NCI-H128 (cell line): ENCODE results near the gene ASTN2.

Experiments
- DNase-seq: peaks from one replicate; lab custom pipeline; 2025; ENCODE audit not compliant: unreplicated experiment; lab: John Stamatoyannopoulos, UW

The ASTN2 gene

DNA sequence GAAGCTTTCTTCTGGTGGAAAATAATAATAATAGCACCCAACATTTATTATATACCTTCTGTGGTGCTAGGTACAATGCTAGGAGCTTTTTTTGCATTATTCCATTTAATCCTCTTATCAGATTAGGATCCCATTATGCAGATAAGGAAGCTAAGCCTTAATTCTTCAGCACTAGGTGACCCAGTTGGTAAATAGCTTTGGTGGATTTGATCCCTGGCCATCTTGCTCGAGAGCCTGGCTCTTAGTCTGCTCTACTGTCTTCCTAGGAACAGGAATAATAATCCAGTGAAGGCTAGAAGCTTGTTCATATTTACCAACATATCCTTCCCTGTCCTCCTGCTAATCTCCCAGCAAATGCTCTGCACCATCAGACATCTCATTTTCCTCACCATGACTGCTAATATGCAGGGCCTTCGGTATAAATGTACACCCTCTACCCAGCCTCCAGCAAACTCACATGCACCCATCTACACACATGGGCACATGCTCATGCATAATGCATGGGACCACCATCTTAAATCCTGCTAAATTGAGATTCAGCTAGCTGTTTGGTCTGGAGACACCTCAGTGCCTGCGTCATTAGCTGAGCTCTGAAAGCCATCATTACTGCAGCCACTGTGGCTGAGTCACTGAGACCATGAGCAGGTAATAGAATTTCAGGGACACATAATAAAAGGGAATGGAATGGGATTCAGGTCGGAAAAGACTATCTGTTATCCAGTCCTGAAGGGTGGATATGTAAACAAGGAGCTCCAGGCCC is 640.3 kb downstream of the ASTN2 start:
- no peak for DNase-seq

DNA sequence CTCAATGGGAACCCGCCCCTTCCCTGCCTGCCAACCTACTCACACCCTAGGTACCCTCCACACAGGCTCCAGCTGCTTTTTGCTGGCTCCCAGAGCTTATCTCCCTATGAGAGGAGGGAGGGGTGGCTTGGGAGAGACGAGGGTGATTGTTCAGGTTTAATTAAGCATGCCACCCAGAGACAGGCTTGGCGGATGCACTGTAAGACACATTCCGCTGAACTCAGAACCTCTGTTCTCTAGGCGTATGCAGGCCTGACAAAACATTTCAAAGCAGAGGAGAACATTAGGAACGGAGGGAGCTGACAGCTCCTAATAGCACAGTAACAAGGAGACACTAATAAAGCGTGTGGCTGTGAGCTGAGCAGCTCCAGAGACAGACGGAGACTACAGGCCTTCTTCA is 647.6 kb downstream of the ASTN2 start:
- no peak for DNase-seq

DNA sequence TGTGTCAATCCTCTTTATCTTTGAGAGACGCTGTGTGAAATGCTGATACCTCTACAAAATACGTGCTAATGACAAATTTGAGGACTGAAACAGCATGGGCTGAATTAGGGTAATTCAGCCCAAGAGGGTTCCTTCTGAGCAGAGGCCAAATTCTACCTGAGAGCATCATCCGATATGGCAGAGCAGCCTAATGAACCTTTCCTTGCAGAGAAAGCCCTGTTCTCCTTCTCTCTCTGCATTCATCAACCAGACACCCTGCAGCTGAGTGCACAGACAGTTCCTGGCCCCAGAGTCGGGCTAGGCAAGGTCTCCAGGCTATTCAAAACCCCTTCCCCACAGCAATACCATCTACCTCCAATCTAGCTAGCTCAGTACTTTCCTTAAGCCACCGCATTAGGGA is 649.8 kb downstream of the ASTN2 start:
- DNase-seq = peak; percentile 6

DNA sequence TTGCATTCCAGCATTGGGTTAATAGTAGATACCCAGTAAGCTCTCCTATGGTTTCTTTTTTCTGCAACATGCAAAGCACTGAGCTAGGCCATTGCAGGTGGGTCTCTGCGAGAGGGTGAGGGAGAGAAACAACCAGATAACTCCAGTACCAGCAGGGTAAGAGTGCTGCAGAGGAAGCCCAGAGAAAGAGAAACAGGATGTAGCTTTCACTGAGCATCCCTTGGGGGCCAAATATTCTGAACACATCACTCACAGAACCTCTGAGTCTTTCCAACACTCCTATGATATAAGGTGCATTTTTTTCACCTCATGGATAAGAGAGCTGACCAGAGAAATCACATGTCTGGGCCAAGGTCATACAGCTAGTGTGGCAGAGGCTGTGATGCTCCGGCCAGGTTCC is 651.1 kb downstream of the ASTN2 start:
- DNase-seq = no peak

DNA sequence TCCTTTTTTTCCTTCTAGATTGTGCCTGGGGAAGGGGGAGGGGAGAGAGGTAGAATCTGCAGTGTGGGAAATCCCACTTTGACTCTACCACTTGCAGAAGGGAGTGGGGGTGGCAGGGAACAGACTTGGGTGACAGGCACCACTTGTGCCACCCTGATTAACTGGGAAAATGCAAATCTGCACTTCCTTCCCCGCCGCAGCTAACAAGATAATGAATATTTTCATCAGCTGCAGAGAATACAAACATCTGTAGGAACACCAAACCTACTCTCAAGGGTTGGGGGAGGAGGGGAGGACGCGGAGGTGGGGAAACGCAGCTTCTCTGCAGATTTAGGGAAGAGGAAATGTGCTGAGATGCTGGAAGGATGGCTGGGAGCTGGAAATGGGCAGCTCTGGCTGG is 654.2 kb downstream of the ASTN2 start:
- no peak for DNase-seq

DNA sequence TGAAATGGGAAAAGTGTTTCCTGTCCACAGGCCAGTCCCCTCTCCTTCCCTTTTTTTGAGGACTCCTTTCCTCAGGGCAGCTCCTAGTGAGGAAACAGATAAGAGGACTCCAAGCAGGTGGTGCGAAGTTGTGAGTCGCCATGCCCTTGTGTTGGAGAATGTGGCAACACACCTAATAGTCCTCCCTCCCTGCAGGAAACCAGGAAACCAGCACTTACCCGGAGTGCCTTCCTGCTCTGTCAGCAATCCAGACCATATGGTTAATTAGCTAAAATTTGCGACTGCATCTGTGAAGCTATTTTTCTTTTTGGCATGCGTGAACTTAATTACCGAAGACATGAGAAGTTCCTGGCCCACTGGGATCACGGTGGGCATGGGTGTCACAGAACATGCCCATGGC is 657.8 kb downstream of the ASTN2 start:
- DNase-seq = no peak

DNA sequence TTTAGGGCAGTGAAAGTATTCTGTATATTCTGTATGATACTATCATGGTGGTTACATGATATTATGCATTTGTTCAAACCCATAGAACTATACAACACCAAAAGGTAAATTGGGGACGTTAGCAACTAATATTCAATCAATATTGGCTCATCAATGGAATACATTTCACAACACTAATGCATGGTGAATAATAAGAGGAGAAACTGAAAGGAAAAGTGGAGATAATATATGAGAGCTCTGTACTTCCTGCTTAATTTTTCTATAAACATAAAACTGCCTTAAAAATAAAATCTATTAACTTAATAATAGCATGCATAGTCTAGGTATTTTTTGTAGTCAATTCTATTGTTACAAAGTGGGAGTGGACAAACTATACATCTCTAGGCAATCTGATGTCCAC is 661.5 kb downstream of the ASTN2 start:
- no peak for DNase-seq

DNA sequence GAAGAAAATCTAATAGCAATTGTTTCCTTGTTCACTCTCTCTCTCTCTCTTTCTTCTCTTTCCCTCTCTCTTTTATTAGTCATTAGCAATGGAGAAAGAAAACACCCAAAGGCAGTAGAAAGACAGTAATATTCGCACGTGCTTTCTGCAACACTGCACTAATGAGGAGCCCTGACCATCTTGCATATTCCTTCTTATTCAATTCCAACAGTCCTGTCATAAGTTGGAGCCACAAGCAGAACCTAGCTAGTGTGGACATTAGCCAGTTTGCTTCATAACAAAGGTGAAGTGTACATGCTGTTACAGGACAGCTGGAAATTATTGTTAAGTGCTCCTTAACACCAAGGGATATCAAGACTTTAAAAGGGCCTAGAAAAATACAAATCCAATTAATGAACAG is 664.3 kb downstream of the ASTN2 start:
- DNase-seq = no peak

DNA sequence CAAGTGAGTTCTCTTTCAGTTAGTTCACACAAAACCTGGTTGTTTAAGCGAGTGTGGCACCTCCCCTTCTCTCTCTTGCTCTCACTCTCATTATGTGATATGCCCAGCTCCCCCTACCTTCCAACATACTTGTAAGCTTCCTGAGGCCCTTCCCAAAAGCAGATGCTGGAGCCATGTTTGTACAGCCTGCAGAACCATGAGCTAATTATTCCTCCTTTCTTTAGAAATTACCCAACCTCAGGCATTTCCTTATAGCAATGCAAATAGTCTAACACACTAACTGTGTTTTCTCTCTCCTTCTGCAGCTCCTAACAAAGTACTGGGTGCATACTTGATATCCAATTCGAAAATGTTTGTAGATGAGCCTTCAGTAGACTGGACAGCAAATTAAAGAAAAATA is 665.1 kb downstream of the ASTN2 start:
- no peak for DNase-seq

DNA sequence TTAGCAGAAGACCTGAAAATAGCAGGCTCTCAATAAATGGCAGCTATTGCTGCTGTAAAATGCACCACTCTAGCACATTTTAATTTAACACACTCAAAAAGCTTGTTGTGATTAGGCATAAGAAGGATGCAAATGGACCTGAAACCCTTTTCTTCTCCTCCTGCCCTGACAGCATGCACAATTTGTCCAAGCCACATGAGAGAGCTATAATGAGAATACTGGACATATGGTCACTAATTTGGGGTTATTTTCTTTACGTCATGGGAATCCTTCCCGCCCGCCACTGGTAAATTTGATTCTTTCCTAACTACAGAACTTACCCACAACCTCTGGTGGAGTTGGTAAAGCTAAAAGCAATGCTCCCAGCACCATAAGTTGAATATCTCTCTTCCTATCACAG is 665.7 kb downstream of the ASTN2 start:
- DNase-seq = no peak

DNA sequence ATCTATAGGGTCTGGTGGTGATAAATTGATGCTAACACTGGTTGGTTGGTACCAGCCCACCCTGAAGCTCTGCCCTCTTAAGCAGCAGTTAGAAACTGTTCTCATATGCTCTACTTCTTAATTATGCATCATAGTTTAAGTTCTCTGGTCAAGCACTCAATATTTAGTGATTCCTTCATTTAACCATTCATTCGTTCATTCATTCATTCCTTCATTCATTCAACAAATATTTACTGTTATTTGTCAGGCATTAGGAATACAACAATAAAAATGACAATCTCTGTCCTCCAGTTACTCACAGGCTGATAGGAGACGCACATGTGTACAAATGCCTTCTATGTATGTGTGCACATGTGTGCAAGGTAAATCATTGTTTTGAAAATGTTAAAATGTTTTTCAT is 673.1 kb downstream of the ASTN2 start:
- DNase-seq = no peak

DNA sequence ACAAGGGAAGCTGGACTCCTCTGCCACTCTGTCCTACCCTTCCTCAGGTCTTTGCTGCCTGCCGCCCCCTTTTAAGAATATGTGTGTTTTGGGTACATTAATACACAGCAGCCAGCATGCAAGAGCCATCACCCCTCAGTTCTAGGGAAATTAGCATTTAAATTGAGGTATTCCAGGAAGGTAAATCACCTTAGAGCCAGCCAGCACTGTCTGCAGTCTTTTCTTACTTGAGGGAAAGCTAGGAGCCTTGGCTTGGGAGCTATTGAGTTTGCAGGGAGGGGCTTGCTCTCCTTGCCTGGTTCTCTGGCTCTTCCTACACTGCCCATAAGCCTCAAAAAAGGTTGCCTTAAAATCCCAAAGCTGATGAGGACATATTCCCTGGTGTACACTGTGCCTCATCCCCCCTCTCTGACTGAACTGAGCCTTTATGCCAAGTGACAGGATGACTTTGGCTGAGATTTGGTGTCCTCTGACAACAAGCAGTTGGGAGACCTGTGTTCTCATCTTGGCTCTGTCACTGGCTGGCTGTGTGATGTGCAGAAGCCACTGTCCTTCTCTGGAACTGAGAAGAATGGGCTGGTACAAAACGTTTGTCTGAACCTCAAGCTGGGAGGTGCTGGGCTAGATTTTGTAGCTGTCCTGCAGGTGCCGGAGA is 673.6 kb downstream of the ASTN2 start:
- DNase-seq = no peak

DNA sequence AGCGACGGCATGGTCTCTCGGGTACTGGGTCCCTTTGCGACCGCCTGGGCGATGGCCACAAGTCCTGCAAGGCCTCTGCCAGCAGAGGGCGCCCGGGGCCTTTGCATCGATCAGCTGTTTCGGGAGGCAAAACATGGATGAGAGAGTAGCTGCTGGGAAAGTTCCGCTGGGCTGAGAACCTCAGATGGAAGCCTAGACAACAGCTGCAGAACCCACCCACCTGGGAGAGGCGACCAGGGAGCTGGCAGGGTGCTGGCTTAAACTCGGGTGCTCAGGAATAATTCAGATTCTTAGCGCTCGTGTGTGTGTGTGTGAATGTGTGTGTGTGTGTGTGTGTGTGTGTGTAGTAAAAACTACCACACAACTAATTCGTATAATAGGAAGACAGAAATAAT is 677.7 kb downstream of the ASTN2 start:
- DNase-seq = peak; percentile 82

DNA sequence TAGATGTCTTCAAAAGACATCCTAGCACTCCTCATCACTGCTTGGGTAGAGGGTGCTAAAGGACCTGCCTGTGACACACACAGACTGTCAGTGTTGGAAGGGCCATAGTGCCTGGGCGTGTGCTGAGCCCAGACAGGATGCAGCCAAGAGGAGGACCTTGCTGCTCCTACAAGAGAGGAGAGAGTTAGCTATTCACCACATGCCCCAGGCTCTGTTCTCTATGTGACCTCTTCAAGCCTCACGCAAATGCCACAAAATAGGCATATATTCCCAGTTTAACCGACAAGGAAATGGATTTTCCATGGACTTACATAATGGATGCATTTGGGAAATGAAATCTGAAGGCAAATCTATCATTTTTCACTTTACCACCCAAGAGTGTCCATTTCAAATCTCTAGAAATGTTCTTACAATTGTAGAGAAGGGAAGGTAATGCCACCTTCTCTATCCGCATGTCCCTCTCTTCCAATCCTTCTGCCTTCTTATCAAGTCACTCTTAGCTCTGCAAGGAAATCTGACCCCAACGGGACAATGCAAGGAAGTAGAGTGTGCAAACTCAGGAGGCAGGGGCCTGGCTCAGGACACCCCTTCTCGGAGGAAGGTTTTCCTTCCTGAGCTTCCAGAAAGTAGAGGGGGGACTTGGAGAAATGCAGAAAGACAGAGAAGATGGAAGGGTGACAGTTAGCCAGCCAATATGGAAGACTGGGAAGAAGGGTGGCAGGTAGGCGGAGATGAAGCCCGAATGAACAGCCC is 678.3 kb downstream of the ASTN2 start:
- no peak for DNase-seq

DNA sequence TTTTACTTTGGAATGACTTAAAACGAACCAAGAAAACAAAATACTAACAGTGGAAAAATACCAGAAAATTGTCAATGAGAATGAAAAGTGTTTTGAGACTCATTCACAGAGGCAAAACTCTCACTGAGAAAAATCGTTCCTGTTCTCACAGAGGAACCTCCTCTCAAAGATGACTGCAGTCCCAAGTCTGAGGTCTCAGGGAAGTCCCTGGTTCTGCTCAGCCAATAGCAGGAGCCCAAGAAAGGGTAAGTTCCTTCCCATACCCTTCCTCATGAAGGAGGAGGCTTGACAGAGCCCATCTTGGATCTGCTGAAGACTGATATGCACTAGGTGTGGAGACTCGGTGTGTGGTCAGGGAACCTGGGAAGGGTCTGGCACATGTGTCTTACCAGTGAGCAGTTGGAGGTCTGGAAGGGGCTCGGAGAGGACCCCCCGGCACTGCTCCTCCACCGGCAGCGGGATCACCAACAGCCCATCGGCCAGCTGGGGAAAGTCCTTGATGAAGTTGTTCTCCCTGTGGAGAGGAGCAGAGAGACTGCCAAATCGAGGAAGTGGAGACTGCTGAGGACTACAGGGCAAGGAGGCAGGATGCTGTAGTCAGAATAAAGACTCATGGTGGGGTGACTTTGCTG is 681.7 kb downstream of the ASTN2 start:
- DNase-seq = no peak

DNA sequence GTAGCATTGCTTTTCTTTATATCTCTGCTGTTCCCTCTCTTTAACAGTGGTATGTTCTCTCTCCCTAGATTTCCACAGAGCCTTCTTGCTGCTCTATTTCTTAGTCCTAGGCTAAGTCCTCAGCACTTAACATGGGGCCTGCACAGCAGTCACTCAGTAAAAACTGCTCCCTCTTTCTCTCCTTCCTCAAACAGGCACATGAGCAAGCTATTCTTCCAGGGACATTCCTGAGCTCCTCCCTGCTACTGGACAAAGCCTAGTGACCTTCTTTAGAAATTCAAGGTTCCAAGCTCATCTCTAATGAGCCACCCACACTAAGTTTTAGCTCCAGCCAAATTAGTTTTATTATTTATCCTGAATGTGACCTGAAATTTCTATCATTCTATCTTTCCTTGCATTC is 688.3 kb downstream of the ASTN2 start:
- no peak for DNase-seq

DNA sequence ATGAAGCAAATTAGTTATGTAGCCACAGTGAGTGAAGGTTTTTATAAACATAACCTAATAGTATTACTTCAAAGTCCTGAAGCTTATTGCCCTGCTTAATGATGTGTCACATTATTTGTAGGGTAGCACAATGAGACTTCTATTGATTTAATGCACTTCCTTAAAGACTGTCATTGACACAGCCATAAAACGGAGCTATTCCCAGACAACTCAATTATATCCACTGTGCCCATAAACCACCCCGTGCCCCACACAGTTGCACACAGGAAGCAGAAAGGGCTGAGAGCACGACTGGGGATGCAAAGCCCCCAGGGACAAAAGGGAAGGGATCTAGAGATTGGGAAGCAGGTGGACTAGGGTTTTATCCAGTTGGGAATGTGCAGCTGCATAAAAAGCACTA is 690.7 kb downstream of the ASTN2 start:
- no peak for DNase-seq

DNA sequence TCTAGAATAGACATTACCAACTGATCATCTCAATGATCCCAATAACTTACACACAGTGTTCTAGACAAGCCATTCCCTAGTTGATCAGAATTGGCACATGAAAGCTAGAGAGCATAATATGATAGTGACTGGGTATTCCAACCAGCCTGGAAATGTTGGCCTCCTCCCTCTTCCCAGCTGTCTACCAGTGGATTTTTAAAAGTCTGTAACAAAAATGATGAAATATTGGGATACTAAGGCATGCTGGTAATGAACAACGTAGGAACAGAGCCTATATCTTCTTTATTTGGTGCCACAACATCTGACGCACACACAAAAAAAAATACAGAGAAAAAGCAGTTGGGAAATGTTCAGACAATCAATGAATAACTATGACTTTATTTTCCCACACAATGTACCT is 692.9 kb downstream of the ASTN2 start:
- DNase-seq = no peak

DNA sequence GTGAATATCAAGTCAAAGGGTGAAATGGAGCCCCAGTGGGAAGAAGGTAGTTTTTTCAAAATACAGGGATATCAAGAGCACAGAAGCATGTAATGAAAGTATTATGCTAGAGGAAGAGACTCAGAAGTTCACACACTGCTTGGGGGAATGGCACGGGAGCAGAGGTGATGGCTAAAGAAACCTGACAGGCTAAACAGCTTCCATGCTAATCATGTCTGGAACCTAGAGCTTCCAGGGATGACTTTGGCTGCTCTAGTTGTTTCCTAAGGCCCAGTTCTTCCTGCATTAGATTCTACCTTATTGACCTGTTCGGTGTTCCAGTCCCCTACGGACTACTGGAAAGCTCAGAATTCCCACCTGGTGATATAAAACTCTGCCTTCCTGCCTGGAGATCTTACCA is 693.4 kb downstream of the ASTN2 start:
- DNase-seq = no peak

DNA sequence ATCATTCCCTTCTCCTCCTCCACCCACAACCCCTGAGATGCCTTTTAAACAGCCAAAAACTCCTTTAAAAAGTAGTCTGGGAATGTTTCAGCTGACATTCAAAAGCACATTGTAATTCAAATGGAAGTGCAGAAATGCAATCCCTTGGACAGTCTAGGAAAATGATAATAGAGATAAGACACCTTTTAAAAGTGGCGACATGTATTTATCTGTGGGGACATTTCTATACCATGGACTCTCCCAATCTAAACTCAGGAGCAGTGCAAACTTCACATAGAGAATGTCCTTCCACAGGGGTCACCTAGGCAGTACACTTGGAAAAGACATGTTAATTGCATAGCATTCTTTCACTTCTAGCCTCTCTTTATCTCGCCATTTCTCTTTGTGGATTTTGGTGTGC is 694.7 kb downstream of the ASTN2 start:
- no peak for DNase-seq

DNA sequence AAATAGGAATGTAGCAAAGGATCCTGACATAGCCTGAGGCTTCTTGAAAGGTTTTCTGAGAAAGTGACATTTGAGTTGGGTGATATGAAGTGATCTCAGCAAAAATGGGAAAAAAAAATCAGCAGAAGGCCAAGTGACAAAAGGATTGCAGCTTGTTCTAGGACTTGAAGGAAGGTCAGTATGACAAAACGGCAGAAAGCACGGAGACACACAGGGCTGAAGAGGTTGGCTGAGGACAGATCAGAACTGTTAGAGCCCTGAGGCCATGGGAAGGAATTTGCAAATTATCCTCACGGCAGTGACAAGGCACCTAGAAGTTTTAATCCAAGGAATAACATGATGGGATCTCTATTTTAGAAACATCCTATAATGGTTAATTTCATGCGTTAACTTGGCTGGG is 696.7 kb downstream of the ASTN2 start:
- DNase-seq = no peak

DNA sequence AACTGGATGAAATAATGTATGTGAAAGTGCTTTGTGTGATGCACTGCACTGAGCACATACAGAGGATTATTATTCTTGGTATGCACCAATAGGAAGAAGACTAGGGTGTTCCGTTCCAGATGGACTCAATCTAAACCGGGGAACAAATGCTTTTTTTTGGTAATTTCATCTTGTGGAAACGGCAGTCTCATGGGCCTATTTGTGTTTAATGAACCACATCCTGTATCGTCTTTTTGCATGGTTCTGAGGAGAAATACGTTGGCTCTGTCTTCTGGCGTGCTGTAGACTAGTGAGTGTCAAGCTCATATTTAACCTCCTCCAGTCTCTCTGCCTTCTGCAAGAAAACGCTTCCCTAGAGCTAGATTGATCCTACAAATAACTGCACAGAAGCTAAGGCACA is 697.7 kb downstream of the ASTN2 start:
- DNase-seq = no peak
